GM19043 (cell line): ENCODE results near the gene MKS1.
A peak's percentile ranks its signal among the peaks of the same experiment; 100 is the strongest.

ENCODE experiments used
- ATAC-seq: cut with Tn5 transposase; IDR thresholded peaks from one replicate; pipeline ENCODE4 v1.9.1; 2021; ENCODE audit warnings: low read depth; ENCODE audit not compliant: unreplicated experiment

The MKS1 gene

DNA sequence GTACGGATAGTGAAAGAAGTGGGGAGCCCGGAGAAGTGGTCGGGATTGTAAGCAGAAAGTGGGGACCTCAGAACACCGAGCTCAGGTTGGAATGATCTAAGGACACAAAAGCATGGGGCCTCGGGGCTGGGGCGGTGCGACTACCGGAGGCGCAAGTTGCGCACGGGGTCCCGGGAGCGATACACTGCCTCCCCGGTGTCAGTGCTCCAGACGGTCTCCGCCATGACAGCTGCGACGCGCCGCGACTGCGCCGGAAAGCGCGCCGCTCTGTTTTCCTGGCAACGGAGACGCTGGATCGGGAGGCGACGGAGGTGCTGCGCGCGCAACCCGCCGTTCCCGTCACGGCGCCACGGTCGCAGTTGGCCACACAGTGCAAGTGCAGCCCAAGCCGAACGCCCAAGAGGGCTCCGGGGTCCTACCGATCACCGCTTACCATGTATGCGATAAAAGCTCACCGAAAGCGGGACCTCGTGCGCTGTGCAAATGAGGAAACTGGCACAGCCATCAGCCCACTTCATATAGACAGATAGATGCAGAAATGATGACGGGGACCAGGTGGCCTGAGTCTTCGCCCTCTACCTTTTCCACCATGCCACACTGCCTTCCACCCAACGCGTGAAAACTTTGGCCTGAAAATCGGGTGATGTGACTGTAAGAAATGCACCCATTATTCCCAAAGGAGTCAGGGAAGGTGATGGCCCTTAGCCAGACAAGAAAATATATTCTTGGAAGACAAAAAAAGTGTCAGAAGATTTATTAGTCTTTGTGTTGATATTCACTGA lies at the start of gene MKS1:
MKS1 (minus strand) TSS at position 249 of the 782 bp plus-strand sequence; CDS start at position 224, 25 bp downstream.
- peak; percentile 87 for ATAC-seq

DNA sequence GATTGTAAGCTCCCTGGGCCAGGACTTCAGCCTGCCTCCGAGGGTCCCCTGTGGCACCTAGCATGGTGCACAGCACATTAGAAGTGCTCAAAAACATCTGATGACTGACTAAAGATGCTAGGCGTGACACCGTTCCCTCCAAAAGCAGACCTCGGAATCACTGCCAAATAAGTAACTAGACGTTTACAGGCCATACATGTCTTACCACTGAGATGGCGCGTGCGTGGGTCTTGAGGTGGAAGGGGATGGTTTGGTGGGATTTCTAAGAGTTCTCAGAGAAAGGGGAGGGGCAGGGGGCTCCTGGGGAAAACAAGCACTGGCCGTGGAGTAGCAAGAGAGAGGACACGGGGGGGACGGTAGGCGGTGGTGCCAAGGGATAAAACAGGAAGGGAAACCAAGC lies 49.3 kb upstream of the MKS1 start:
- ATAC-seq, result no peak

DNA sequence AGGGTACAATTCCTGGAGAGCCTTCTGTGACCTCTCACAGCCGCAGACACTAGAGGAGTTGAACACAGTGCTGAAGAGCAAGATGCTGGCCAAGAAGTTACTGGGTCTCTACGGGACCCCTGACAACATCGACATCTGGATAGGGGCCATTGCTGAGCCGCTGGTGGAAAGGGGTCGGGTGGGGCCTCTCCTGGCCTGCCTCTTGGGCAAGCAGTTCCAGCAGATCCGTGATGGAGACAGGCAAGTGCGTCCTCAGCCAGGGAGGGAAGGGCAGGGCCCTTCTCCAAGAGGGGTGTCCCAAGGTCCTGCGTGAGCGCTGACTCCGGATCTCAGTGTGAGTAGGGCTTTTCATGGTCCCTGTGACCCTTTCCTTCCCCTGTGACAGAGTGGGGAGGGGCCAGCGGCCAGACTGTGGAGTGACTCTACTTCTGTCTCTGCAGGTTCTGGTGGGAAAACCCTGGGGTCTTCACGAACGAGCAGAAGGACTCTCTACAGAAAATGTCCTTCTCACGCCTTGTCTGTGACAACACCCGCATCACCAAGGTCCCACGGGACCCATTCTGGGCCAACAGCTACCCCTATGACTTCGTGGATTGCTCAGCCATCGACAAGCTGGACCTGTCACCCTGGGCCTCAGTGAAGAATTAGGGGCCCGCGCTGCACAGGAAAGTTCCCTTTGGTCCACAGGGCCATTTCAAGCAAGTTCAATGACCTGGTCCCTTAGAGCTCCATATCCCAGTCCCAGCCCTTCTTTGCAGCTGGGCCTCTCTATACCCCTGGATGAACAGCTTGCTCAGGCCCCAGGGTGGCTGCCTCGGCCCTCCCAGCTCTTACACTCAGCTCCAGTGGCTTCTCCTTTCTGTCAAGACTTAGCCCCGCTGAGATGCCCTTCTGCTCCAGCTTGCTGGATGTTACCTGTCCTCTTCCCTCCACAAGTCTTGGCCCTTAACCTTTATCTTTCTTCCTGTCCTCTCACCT lies 48.6 kb upstream of the MKS1 start:
- no peak for ATAC-seq

DNA sequence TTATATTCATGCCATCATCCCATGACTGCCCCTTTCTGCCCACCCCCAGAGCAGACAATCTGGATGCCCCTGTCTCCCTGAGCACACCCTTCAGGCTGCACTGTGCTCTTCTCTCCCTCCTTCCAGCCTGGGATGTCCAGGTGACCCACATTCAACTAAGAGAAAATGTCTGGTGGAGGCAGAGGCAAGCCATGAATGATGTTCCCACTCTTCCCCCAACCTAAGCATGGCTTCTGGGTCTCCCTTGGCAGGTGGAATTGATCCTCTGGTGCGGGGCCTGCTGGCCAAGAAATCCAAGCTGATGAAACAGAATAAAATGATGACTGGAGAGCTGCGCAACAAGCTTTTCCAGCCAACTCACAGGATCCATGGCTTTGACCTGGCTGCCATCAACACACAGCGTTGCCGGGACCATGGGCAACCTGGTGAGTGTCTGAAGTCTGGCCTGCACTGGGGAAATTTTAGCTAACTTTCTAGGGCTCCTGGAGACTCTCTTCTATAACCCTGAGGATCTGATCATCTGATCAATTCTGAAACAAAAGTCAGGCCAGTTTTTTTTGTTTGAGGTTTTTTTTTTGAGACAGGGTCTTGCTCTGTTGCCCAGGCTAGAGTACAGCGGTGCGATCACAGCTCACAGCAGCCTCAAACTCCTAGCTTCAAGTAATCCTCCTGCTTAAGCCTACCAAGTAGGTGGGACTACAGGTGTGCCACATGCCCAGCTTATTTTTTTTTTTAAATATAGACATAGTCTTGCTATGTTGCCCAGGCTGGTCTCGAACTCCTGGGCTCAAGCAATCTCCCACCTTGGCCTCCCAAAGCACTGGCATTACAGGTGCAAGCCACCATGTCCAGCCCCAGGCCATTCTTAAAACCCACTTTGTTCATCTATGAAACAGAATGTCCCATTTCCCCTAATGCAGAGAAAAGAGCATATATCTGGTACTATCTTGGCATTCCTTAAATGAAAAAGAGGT lies 47.1 kb upstream of the MKS1 start:
- no peak for ATAC-seq

DNA sequence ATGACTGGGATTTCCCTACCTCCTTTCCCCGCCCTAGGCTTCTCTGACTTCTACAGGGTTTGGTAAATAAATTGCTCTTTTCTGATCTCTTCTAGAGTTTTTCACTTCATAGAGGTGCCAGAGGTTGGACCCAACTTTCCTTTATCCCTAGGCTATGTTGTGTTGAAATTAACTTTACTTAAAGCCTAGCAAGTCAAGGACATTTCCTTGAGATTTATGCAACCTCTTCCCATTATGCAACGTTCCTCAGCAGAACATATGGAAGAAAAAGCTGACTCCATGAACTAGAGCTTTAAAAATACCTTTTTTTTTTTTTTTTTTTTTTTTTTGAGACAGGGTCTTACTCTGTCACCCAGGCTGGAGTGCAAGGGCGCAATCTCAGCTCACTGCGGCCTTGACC lies 46.2 kb upstream of the MKS1 start:
- ATAC-seq, result no peak

DNA sequence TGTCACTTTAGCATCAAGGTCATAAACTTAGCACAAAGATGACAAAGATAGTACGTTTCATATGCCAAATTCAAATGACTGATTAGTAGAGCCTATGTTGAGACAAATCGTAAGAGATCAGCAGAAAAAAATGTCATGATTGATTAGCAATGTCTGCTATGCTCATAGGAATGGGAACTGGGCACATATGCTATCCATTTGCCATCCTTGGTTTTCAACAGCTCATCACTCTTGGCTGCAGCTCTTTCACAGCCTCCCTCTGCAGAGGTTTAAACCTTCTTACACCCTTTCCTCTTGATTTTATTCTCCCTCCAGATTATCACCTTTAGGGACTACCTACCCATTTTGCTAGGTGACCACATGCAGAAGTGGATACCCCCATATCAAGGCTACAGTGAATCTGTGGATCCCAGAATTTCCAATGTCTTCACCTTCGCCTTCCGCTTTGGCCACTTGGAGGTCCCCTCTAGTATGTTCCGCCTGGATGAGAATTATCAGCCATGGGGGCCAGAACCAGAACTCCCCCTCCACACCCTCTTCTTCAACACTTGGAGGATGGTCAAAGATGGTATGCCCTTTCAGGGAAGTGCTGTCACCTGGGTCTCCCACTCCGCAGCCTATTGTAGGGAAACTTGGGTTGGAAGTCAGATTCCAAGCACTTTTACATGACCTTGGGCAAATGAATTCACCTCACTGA lies 45.5 kb upstream of the MKS1 start:
- no peak for ATAC-seq

DNA sequence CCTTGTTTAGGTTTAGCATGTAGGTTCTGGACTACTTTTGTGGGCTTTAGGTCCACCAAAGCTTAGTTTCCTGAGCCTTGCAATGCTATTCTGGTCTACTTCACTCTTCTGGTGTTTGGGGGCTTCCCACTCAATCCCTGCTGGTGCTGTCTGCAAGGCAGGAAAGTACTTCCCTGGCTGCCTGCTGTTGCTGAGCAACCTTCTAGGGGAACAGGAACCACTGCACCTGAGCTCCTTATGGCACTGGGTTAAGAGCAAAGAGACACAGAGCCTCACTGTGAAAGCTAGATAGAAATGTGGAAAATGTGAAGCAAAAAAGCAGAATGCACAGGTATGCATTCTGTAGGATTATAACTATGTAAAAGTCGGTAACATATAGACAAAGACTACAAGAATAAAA lies 44.7 kb upstream of the MKS1 start:
- no peak for ATAC-seq

DNA sequence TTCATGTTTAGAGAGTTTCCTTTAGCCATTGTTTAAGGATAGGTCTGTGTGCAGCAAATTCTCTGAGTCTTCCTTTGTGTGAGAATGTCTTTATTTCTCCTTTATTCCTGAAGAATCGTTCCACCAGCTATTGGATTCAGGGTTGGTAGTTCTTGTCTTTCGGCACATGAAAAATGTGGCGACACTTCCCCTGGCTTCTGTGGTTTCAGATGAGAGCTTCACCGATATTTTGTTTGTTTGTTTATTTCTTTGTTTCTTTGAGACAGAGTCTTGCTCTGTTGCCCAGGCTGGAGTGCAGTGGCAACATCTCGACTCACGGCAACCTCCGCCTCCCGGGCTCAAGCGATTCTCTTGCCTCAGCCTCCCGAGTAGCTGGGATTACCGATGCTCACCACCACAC lies 43.1 kb upstream of the MKS1 start:
- no peak for ATAC-seq

DNA sequence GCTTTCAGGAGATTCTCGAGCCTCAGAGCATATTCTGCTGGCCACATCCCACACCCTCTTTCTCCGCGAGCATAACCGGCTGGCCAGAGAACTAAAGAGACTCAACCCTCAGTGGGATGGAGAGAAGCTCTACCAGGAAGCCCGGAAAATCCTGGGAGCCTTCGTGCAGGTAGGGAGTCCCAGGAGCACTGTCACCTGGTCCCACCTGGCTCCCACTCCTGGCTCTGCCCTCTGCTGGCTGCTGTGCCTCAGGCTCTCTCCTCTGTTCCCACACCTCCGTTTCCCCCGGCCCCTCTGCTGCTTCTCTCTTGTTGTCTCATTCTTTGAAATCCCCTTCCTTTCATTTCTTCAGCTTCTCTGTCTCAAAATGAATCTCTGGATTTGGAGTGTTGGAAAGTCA lies 35.7 kb upstream of the MKS1 start:
- ATAC-seq, result no peak

DNA sequence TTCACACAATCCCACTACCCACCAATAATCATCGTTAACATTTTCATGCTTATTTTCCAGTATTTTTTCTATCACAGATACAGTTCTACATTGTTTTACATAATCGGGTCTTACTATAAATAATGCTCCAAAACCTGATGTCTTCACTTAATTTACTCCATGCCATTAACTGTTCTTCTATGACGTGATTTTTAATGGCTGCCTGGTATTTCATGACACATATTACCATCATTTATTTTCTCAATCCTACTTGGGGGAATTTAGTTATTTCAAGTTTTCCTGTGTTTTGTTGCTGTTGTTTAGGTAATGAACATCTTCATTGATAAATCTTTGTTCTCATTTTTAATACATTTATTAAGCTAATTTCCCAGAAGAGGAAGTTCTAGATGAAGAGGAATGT lies 34.0 kb upstream of the MKS1 start:
- ATAC-seq, result no peak

DNA sequence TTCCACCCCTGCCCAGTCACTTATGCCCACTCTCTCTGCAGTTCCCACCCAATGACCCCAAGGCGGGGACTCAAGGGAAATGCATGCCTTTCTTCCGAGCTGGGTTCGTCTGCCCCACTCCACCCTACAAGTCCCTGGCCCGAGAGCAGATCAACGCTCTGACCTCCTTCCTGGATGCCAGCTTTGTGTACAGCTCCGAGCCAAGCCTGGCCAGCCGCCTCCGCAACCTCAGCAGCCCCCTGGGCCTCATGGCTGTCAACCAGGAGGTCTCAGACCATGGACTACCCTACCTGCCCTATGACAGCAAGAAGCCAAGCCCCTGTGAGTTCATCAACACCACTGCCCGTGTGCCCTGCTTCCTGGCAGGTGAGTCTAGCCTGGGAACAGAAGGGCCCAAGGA lies 33.1 kb upstream of the MKS1 start:
- ATAC-seq, result no peak

DNA sequence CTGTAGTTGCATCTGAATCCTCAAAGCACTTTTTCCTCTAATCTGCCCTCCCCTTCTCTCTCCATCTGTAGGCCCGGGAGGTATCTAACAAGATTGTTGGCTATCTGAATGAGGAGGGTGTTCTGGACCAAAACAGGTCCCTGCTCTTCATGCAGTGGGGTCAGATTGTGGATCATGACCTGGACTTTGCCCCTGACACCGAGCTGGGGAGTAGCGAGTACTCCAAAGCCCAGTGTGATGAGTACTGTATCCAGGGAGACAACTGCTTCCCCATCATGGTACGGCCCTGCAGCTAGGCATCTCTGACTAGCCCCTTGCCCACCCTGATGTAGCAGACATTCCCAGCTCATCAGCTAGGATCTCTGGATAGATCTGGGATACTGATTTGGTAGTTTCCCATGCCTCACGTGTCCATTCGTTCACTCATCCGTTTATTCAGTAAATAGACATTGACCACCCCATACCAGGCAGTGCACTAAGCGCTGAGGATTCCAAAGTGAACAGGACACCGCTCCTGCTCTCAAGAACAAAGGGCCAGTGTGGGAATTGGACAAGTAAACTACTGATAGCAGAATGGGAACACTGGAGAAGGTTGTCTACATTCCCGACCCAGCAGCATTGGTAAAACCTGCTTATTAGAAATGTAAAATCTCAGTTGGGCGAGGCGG lies 31.4 kb upstream of the MKS1 start:
- no peak for ATAC-seq

DNA sequence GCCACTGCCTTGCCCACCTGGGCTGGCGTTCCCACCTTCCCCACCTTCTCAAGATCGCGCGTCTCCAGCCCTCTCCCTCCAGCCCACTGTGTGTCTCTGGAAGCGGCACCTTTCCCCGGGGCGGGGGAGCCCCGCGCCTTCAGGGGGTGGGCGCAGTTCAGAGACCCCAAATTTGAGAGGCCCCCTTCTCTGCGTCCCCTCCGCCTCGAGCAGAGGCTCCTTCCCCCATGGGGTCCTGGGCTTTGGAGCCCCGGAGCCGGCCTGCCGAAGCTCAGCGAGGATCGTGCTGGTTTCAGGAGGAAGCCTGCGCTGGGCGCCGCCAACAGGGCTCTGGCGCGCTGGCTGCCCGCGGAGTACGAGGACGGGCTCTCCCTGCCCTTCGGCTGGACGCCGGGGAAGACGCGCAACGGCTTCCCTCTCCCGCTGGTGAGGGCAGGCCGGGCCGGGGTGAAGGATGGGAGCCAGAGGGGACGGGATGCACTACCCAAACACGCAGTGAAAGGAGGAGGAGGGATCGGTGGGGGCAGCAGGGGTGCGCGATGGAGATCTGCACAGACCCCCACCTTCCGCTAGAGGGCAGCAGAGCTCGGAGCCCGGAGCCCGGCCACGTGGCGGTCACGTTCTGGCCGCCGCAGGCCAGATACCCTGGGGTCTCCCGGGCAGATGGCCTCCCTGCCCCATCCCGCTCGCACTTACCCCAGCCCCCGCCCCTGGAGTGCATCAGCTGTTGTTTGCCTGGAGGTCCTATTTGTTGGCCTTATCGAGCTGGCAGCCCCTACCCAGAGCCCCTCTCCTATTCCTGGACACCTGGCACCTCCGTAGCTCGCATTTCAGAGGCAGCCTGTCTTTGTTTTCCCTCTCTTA lies 30.4 kb upstream of the MKS1 start:
- ATAC-seq, result no peak

DNA sequence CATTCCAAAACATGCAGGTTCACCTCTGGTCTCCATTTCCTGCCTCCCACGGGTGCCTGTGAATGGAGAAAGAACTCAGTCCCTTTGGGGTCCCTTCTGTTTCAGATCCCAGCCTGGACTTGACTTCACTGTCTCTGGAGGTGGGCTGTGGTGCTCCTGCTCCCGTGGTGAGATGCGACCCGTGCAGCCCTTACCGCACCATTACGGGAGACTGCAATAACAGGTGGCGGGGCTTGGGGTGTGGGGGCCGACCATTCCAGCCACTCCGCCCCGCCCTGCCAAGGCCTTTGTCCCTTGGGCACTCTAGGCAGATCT lies 29.9 kb upstream of the MKS1 start:
- no peak for ATAC-seq

DNA sequence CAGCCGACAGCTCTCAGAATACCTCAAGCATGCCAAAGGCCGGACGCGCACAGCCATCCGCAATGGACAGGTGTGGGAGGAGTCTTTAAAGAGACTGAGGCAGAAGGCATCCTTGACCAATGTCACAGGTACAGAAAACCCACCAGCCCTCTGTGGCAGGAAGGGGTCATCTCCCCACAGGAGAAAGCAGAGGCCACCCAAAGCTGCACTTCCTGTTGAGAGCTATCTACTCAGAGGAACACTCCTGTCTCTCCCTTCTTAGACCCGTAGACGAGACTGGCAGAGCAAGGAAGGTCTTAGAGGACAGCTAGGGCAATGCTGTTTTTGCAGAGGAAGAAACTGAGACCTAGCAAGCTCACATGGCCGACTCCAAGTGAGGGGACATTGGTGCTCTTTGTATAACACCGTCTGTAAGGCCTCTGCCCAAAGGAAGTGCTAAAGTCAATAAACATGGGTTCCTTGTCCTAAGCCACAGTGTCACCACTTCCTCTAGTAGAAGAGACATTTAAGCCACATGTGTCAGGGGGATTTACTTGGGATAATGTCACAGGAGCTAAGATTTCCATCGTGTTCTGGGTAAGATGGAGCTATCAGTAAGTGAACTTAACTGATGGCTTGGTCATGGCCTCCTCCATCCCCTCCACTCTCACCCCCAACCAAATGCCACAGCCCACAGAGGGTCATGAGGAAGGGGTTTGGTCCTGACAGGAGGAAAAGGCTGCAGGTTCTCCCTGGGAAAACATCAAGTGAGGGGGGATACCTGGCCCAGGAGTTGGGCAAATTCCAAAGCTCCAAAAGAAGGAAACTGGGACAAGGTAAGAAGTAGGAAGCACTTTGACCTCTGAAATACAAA lies 28.7 kb upstream of the MKS1 start:
- no peak for ATAC-seq

DNA sequence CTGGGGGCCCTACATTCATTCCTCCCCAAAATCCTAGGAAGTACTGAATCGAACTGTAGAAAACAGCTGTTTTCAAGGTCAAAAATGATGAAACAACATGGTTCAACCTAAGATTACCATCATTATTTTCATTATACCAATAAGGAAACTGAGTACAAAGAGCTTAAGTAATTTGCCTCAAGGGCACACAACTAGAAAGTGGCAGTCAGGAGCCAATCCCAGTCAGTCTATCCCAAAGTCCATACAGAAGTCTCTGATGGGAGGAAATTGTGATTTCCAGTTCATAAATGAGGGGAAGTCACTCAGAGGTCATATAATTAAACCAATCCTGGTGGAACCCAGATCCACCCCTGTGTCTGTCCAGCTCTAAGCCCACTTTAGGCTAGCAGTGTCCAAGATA lies 27.7 kb upstream of the MKS1 start:
- no peak for ATAC-seq

DNA sequence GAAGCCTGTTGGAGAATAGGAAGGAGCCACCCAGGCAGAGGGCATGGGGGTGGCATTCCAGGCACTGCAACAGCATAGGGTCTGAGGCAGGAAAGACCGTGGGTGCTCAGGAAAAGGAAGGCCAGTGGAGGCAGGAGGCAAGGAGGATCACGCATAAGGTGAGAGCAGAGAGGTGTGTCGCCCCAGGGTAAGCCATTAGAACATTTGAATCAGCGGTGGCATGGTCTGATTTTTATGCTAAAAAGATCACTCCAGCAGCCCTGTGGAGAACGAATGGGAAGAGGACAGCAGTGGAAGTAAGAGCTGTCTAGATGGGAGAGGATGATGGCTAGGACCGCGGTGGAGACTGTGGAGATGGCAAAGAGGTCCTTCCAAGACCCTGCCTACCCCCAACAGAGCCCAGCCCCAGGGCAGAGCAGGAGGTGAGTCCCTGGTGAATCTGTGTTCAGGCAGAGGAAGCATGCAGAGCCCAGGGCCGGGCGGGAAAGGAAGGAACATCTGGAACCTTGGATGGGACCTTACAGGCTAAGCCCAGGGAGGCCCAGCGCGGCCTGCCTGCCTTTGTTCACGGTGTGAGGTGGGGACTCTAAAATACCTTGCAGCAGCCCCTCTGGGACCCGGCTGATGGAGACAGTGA lies 27.2 kb upstream of the MKS1 start:
- no peak for ATAC-seq
